Measurements from ENCODE around the gene KIAA0825. TPM values are rescaled to one million over a fixed set of nuclear protein-coding genes. Genes with fewer than 3 reads are reported as not detected.

KIAA0825 gene
- 0.90 and 1.4 TPM in 2 replicates for total RNA-seq

GRCh38 chr5:94618493-94619328, at the start of gene KIAA0825, which contains the start of gene SLF1:
Gene KIAA0825, minus strand, starts transcription at chr5:94618604. Its CDS starts 81,478 bp downstream, at chr5:94537126.
Gene SLF1, plus strand, starts transcription at chr5:94618669. Its CDS starts 10,142 bp downstream, at chr5:94628811.
- peak; percentile 72 to 90 for DNase-seq (ENCODE audit: low read depth in 2 of 2)

GRCh38 chr5:94667937-94668336, 49.5 kb upstream of the KIAA0825 start:
- DNase-seq (ENCODE audit: low read depth in 2 of 2): no peak

GRCh38 chr5:94661086-94661485, 42.7 kb upstream of the KIAA0825 start:
- no peak for DNase-seq (ENCODE audit: low read depth in 2 of 2)

- no peak for DNase-seq (ENCODE audit: low read depth in 2 of 2)
Observed at GRCh38 chr5:94660506-94660905, 42.1 kb upstream of the KIAA0825 start.

GRCh38 chr5:94658272-94658671, 39.9 kb upstream of the KIAA0825 start:
- no peak for DNase-seq (ENCODE audit: low read depth in 2 of 2)

GRCh38 chr5:94649874-94650273, 31.5 kb upstream of the KIAA0825 start:
- DNase-seq (ENCODE audit: low read depth in 2 of 2): no peak

GRCh38 chr5:94646758-94647157, 28.4 kb upstream of the KIAA0825 start:
- DNase-seq (ENCODE audit: low read depth in 2 of 2): no peak

- DNase-seq (ENCODE audit: low read depth in 2 of 2): no peak
Observed at GRCh38 chr5:94645053-94645452, 26.6 kb upstream of the KIAA0825 start.

GRCh38 chr5:94640176-94640575, 21.8 kb upstream of the KIAA0825 start:
- DNase-seq (ENCODE audit: low read depth in 2 of 2): no peak

- DNase-seq (ENCODE audit: low read depth in 2 of 2): peak in 1 of 2 donors; percentile 30
Observed at GRCh38 chr5:94632024-94632423, 13.6 kb upstream of the KIAA0825 start.

GRCh38 chr5:94627191-94627590, 8.8 kb upstream of the KIAA0825 start:
- DNase-seq (ENCODE audit: low read depth in 2 of 2): no peak

GRCh38 chr5:94623877-94624276, 5.5 kb upstream of the KIAA0825 start:
- no peak for DNase-seq (ENCODE audit: low read depth in 2 of 2)

GRCh38 chr5:94623011-94623410, 4.6 kb upstream of the KIAA0825 start:
- no peak for DNase-seq (ENCODE audit: low read depth in 2 of 2)

GRCh38 chr5:94621763-94622162, 3.4 kb upstream of the KIAA0825 start:
- DNase-seq (ENCODE audit: low read depth in 2 of 2): no peak

- DNase-seq (ENCODE audit: low read depth in 2 of 2): no peak
Observed at GRCh38 chr5:94620256-94620655, 1.9 kb upstream of the KIAA0825 start.

- peak in 1 of 2 donors; percentile 68 for DNase-seq (ENCODE audit: low read depth in 2 of 2)
Observed at GRCh38 chr5:94618029-94618492, 343 bp downstream of the KIAA0825 start.

GRCh38 chr5:94615862-94616261, 2.5 kb downstream of the KIAA0825 start:
- no peak for DNase-seq (ENCODE audit: low read depth in 2 of 2)

- DNase-seq (ENCODE audit: low read depth in 2 of 2): peak in 1 of 2 donors; percentile 27
Observed at GRCh38 chr5:94614156-94614805, 4.1 kb downstream of the KIAA0825 start.

- peak; percentile 68 to 76 for DNase-seq (ENCODE audit: low read depth in 2 of 2)
Observed at GRCh38 chr5:94613583-94613982, 4.8 kb downstream of the KIAA0825 start.

- no peak for DNase-seq (ENCODE audit: low read depth in 2 of 2)
Observed at GRCh38 chr5:94595281-94595840, 23.0 kb downstream of the KIAA0825 start.

- DNase-seq (ENCODE audit: low read depth in 2 of 2): no peak
Observed at GRCh38 chr5:94577466-94578245, 40.7 kb downstream of the KIAA0825 start.

Measured in dermis microvascular lymphatic vessel endothelial cell (primary cell).